Measurements from ENCODE around the gene DNLZ.

Gene DNLZ

GRCh38 chr9:136374183-136374575 lies 10.6 kb upstream of the DNLZ start:
- no peak for DNase-seq

- no peak for DNase-seq
Observed at GRCh38 chr9:136373300-136374182, 10.0 kb upstream of the DNLZ start, which contains the start of gene CARD9. CARD9 (minus strand) TSS chr9:136373669; CDS start chr9:136372078, 1,591 bp downstream.

- peak; percentile 75 for DNase-seq
Observed at GRCh38 chr9:136372561-136373299, 9.2 kb upstream of the DNLZ start.

- no peak for DNase-seq
Observed at GRCh38 chr9:136372006-136372405, 8.5 kb upstream of the DNLZ start.

- no peak for DNase-seq
Observed at GRCh38 chr9:136371533-136371880, 8.0 kb upstream of the DNLZ start.

GRCh38 chr9:136370687-136371532 lies 7.4 kb upstream of the DNLZ start:
- DNase-seq: no peak

GRCh38 chr9:136370037-136370436 lies 6.5 kb upstream of the DNLZ start:
- DNase-seq: no peak

GRCh38 chr9:136368190-136368589 lies 4.6 kb upstream of the DNLZ start:
- DNase-seq: no peak

- DNase-seq: no peak
Observed at GRCh38 chr9:136367296-136368145, 4.0 kb upstream of the DNLZ start.

- DNase-seq: no peak
Observed at GRCh38 chr9:136366826-136367225, 3.3 kb upstream of the DNLZ start.

GRCh38 chr9:136365775-136366222 lies 2.3 kb upstream of the DNLZ start:
- no peak for DNase-seq

- peak; percentile 49 for DNase-seq
Observed at GRCh38 chr9:136364942-136365774, 1.6 kb upstream of the DNLZ start.

- peak; percentile 47 for DNase-seq
Observed at GRCh38 chr9:136363949-136364748, 605 bp upstream of the DNLZ start.

GRCh38 chr9:136362450-136362784 lies 1.1 kb downstream of the DNLZ start:
- peak; percentile 50 for DNase-seq

- DNase-seq: peak; percentile 59
Observed at GRCh38 chr9:136361754-136362449, 1.6 kb downstream of the DNLZ start.

GRCh38 chr9:136361047-136361753 lies 2.3 kb downstream of the DNLZ start:
- DNase-seq: peak; percentile 52

- DNase-seq: peak; percentile 43
Observed at GRCh38 chr9:136359774-136360718, 3.5 kb downstream of the DNLZ start.

GRCh38 chr9:136358888-136359287 lies 4.7 kb downstream of the DNLZ start:
- peak; percentile 40 for DNase-seq

All from left hindlimb (tissue), 1 donor.